ENCODE measurements around the gene MPPE1. TPM values are rescaled to one million over a fixed set of nuclear protein-coding genes. Genes with fewer than 3 reads are reported as not detected.

MPPE1 gene
- polyA plus RNA-seq, 1 experiment = 21.9 TPM

DNA sequence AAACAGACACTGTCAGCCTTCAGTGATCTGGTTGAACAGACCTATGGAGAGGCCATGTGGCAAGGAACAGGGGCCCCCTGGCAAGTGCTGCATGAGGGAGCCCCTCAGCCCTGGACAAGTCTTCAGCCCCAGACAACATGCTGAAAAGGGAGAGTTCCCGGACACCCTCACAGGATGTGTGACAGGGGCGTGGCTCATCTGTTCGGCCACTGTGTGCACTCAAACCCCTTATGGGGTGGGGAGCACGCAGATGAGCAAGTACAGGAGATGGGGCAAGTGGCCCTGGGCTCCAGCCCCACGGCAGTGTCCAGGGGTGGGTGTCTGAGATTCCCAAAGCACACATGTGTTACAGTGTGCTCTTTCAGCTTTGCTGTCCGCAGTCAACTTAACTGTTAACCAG lies 35.4 kb upstream of the MPPE1 start:
- POLR2A ChIA-PET = no interaction called here

DNA sequence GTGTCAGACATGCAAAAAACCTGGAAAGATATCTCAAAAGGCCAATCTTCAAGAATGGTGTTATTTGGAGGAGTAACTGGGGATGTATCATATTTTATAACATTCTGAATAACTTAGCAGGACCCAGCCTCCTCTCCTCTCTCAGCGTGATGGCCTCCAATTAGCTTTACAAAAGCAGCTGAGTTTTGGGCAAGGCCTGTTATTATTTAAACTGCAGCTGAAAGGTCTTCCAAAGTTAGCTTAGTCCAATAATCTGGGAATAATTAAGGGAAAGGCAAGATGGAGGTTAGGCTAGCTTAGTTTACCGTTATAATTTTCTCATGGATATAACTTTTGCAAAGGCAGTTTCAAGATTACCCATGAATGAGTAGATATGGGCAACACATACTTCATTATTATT lies 32.8 kb upstream of the MPPE1 start:
- Histone ChIP-seq H3K4me3 (ENCODE audit: low read depth, low read length) (no peak overlapping the region), H3K27ac (ENCODE audit: low read depth, low read length) (no peak overlapping the region), H3K9me3 (ENCODE audit: control insufficient read depth, insufficient read depth, low read length) (no peaks in the 10 kb centered on the region; the same call in 1 of the 2 replicates), H3K27me3 (ENCODE audit: control insufficient read depth, insufficient read depth, low read length) (no peaks in the 10 kb centered on the region)
- TF ChIP-seq CTCF (IDR thresholded peaks at IDR 0.05; ENCODE audit: low read depth, low read length) = no peak
- DNase-seq (ENCODE audit: low read depth, low spot score) = no peak
- POLR2A ChIA-PET = no interaction called here
- CTCF ChIA-PET = interaction anchor here (0.6 to 10.6 kb wide), 5 partner anchors 23 to 120 kb away, joined by 3 to 342 read pairs (median 3); no protein-coding TSS in a partner anchor

More for the DNA sequence above, 35.4 kb upstream of the MPPE1 start:
- CTCF ChIA-PET = interaction anchor here (0.8 to 10.6 kb wide), 3 partner anchors 38 to 95 kb away, joined by 4 to 342 read pairs (median 5); partner anchors contain the start of gene IMPA2
- Histone ChIP-seq H3K27me3 (ENCODE audit: control insufficient read depth, insufficient read depth, low read length) (no peaks in the 10 kb centered on the region), H3K9me3 (ENCODE audit: control insufficient read depth, insufficient read depth, low read length) (no peaks in the 10 kb centered on the region; the same call in 1 of the 2 replicates), H3K27ac (ENCODE audit: low read depth, low read length) (no peak overlapping the region), H3K4me3 (ENCODE audit: low read depth, low read length) (no peak overlapping the region)
- TF ChIP-seq CTCF (IDR thresholded peaks at IDR 0.05; ENCODE audit: low read depth, low read length) = no peak
- DNase-seq (ENCODE audit: low read depth, low spot score) = no peak

- Histone ChIP-seq H3K27me3 (ENCODE audit: control insufficient read depth, insufficient read depth, low read length) (no peaks in the 10 kb centered on the region), H3K4me3 (ENCODE audit: low read depth, low read length) (no peak overlapping the region), H3K9me3 (ENCODE audit: control insufficient read depth, insufficient read depth, low read length) (no peaks in the 10 kb centered on the region), H3K27ac (ENCODE audit: low read depth, low read length) (no peak overlapping the region)
- POLR2A ChIA-PET = interaction anchor here (0.6 to 1.6 kb wide), 4 partner anchors 24 to 86 kb away, joined by 3 to 6 read pairs (median 4); partner anchors contain the start of gene IMPA2
- CTCF ChIA-PET = interaction anchor here (0.5 to 10.6 kb wide), 59 partner anchors 8 to 334 kb away, joined by 3 to 342 read pairs (median 5); partner anchors contain the start of gene IMPA2
- peak; percentile 83 for TF ChIP-seq CTCF (IDR thresholded peaks at IDR 0.05; ENCODE audit: low read depth, low read length)
- no peak for DNase-seq (ENCODE audit: low read depth, low spot score)
Observed at GRCh38 chr18:11937874-11938478, 29.9 kb upstream of the MPPE1 start.

GRCh38 chr18:11932393-11932792 lies 24.3 kb upstream of the MPPE1 start:
- CTCF ChIA-PET = interaction anchor here (1.7 to 1.9 kb wide), 3 partner anchors 63 to 200 kb away, joined by 7 to 10 read pairs (median 9); no protein-coding TSS in a partner anchor
- H3K9me3 ChIP-seq (ENCODE audit: control insufficient read depth, insufficient read depth, low read length) = no peaks in the 10 kb centered on the region
- H3K4me3 ChIP-seq (ENCODE audit: low read depth, low read length) = no peak overlapping the region
- peaks cover 3% of the 10 kb centered on the region for H3K27me3 ChIP-seq (ENCODE audit: control insufficient read depth, insufficient read depth, low read length)
- DNase-seq (ENCODE audit: low read depth, low spot score) = no peak
- H3K27ac ChIP-seq (ENCODE audit: low read depth, low read length) = no peak overlapping the region
- POLR2A ChIA-PET = no interaction called here
- TF ChIP-seq CTCF (IDR thresholded peaks at IDR 0.05; ENCODE audit: low read depth, low read length) = no peak

DNA sequence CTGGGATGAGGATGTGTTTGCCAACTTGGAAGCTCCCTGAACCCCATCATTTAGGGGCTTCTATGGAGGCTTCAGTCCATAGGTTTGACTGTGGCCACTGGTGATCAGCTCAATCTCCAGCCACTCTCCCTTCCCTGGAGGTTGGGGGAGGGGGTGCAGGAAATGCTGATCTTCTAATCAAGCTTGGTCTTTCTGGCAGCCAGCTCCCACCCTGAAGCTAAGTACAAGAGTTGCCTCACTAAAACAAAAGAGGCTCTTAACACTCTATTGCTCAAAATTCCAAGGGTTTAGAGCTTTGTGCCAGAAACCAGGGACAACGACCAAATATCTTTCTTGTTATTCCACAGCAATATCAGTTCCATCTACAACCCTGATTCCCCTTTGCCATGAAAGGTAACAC lies 19.4 kb upstream of the MPPE1 start:
- ChIA-PET POLR2A (no interaction called here), CTCF (interaction anchor here (0.8 to 3.7 kb wide), 7 partner anchors 11 to 344 kb away, joined by 3 to 35 read pairs (median 3); no protein-coding TSS in a partner anchor)
- peaks cover 10% of the 10 kb centered on the region for H3K27me3 ChIP-seq (ENCODE audit: control insufficient read depth, insufficient read depth, low read length)
- no peak overlapping the region for H3K4me3 ChIP-seq (ENCODE audit: low read depth, low read length)
- no peak overlapping the region for H3K27ac ChIP-seq (ENCODE audit: low read depth, low read length)
- H3K9me3 ChIP-seq (ENCODE audit: control insufficient read depth, insufficient read depth, low read length) = no peaks in the 10 kb centered on the region
- no peak for DNase-seq (ENCODE audit: low read depth, low spot score)
- TF ChIP-seq CTCF (IDR thresholded peaks at IDR 0.05; ENCODE audit: low read depth, low read length) = no peak
